ENCODE measurements around the gene PRR15L.

DNA sequence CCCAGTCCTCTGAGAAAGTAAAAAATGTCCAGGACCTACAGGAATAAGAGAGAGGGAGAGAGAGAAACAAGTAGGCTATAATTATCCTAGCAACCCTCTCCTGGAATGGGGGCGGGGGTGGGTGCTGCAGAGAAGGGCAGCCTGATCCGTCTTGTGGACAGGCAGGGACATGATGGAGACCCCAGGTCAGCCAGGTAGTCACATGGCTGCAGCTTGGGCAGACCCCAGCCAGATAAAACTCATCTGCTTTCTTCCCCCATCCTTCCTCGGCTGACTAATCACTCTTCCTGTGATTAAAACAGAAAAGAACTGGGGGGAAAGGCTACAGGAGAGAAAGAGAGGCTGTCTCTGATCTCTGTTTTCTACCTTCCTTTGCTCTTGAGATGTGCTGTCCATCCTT is 47.3 kb upstream of the PRR15L start:
- TF ChIP-seq, protein P1, sequence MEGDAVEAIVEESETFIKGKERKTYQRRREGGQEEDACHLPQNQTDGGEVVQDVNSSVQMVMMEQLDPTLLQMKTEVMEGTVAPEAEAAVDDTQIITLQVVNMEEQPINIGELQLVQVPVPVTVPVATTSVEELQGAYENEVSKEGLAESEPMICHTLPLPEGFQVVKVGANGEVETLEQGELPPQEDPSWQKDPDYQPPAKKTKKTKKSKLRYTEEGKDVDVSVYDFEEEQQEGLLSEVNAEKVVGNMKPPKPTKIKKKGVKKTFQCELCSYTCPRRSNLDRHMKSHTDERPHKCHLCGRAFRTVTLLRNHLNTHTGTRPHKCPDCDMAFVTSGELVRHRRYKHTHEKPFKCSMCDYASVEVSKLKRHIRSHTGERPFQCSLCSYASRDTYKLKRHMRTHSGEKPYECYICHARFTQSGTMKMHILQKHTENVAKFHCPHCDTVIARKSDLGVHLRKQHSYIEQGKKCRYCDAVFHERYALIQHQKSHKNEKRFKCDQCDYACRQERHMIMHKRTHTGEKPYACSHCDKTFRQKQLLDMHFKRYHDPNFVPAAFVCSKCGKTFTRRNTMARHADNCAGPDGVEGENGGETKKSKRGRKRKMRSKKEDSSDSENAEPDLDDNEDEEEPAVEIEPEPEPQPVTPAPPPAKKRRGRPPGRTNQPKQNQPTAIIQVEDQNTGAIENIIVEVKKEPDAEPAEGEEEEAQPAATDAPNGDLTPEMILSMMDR (IDR thresholded peaks at IDR 0.05; ENCODE audit: poor library complexity): no peak
- no peak for TF ChIP-seq EZH2 (IDR thresholded peaks at IDR 0.05; ENCODE audit: borderline replicate concordance)
- no peak for TF ChIP-seq EZH2phosphoT487 (IDR thresholded peaks at IDR 0.05; ENCODE audit: low read depth, severe bottlenecking, unreplicated experiment)
